Endothelial cell of umbilical vein (primary cell): Measurements from ENCODE around the gene TRMT112. TPM values are rescaled to one million over a fixed set of nuclear protein-coding genes. Genes with fewer than 3 reads are reported as not detected.

Experiments
- BruUV-seq: library from RNA; stranded (reverse); fragments of 400-500 nt; replicated peaks from 2 replicates; lab custom pipeline; 2021; lab: Mats Ljungman, UMichigan
- CTCF ChIA-PET: fragments of 300-600, 350-600 bp; sonication (Branson Sonifier 250); formaldehyde crosslinking; loops from one replicate; lab custom pipeline; 2021; ENCODE audit warnings: antibody characterized with exemption, inconsistent platforms; lab: Charles Lee
- POLR2A ChIA-PET: fragments of 300-600, 350-600 bp; sonication (Branson Sonifier 250); formaldehyde crosslinking; loops from one replicate; lab custom pipeline; 2021; ENCODE audit warnings: antibody characterized with exemption, inconsistent platforms; lab: Charles Lee
- DNase-seq: peaks from one replicate; pipeline ENCODE4 v3.0.0-alpha.2; 2011; ENCODE audit warnings: low read depth, low spot score
- FAIRE-seq: peaks from 2 replicates; lab custom pipeline; 2011; peaks lifted over from hg19 to GRCh38; lab: Jason Lieb, UNC
- H2AFZ ChIP-seq: 2 replicates; pipeline ENCODE4 v1.6.0; 2012; ENCODE audit warnings: low read depth, low read length, control low read depth, inconsistent platforms
- H3K27ac ChIP-seq: 2 replicates; pipeline ENCODE4 v1.5.1; 2011; ENCODE audit warnings: low read depth, mild to moderate bottlenecking, control low read depth, low read length, moderate library complexity; ENCODE audit not compliant: insufficient read depth
- H3K27me3 ChIP-seq, 2 experiments: 2 replicates each; pipeline versions ENCODE4 v1.6.0 to v1.6.1; 2011; ENCODE audit warnings: low read length in 2 of 2, mixed read lengths in 1 of 2; ENCODE audit not compliant: control insufficient read depth in 2 of 2, insufficient read depth in 2 of 2
- H3K36me3 ChIP-seq, 2 experiments: 2 replicates in 1 of 2; 3 replicates in 1 of 2; pipeline ENCODE4 v1.5.1; 2011; ENCODE audit warnings: low read length in 2 of 2, mild to moderate bottlenecking in 1 of 2, moderate library complexity in 1 of 2; ENCODE audit not compliant: control insufficient read depth in 2 of 2, insufficient read depth in 2 of 2; ENCODE audit errors: extremely low read depth in 1 of 2
- H3K4me1 ChIP-seq: 3 replicates; pipeline ENCODE4 v1.5.1; 2011; ENCODE audit warnings: mild to moderate bottlenecking, low read length; ENCODE audit not compliant: control insufficient read depth, insufficient read depth; ENCODE audit errors: extremely low read depth
- H3K4me2 ChIP-seq: 2 replicates; pipeline ENCODE4 v1.6.1; 2011; ENCODE audit warnings: low read length, control low read depth, mixed read lengths; ENCODE audit not compliant: insufficient read depth
- H3K4me3 ChIP-seq, 3 experiments: fragments of 200-600 bp in 1 of 3; sonication (generic), shearing (Covaris generic) in 1 of 3; replicated peaks in 1 of 3; 2 replicates each; pipeline ENCODE4 v1.5.1; 2011 to 2016; ENCODE audit warnings: control low read depth in 3 of 3, low read length in 3 of 3, mild to moderate bottlenecking in 2 of 3, inconsistent platforms in 1 of 3, low read depth in 1 of 3, moderate library complexity in 1 of 3; ENCODE audit not compliant: insufficient read depth in 1 of 3
- H3K79me2 ChIP-seq: 2 replicates; pipeline ENCODE4 v1.6.0; 2012; ENCODE audit warnings: low read length, inconsistent platforms; ENCODE audit not compliant: control insufficient read depth, insufficient read depth
- H3K9ac ChIP-seq: replicated peaks from 2 replicates; pipeline ENCODE3; 2011; ENCODE audit warnings: low read length, control low read depth; ENCODE audit not compliant: insufficient read depth; ENCODE audit errors: extremely low read depth
- H3K9me1 ChIP-seq: replicated peaks from 3 replicates; pipeline ENCODE4 v1.6.0; 2011; ENCODE audit warnings: mild to moderate bottlenecking, low read length; ENCODE audit not compliant: control insufficient read depth, insufficient read depth; ENCODE audit errors: extremely low read depth
- H3K9me3 ChIP-seq: replicated peaks from 2 replicates; pipeline ENCODE4 v1.5.1; 2012; ENCODE audit warnings: low read length, inconsistent platforms; ENCODE audit not compliant: control insufficient read depth, insufficient read depth
- H4K20me1 ChIP-seq: replicated peaks from 2 replicates; pipeline ENCODE3; 2011; ENCODE audit warnings: mild to moderate bottlenecking, low read length; ENCODE audit not compliant: control insufficient read depth, insufficient read depth; ENCODE audit errors: extremely low read depth
- CTCF ChIP-seq, 2 donors: IDR thresholded peaks; 1 replicate in 1 of 2; 2 replicates in 1 of 2; pipeline ENCODE4 v1.5.1; 2011; ENCODE audit warnings: low read length in 2 of 2, mild to moderate bottlenecking in 2 of 2, moderate library complexity in 2 of 2, control low read depth in 1 of 2, inconsistent platforms in 1 of 2, low read depth in 1 of 2; ENCODE audit not compliant: insufficient read depth in 1 of 2; ENCODE audit errors: extremely low read depth in 1 of 2
- FOS ChIP-seq: IDR thresholded peaks from 2 replicates; pipeline ENCODE4 v1.6.1; 2011; ENCODE audit warnings: mild to moderate bottlenecking, low read length, moderate library complexity, borderline replicate concordance; ENCODE audit not compliant: insufficient read depth
- GATA2 ChIP-seq: IDR thresholded peaks from 2 replicates; pipeline ENCODE4 v1.7.0; 2011; ENCODE audit warnings: low read depth, mild to moderate bottlenecking, moderate library complexity, mixed read lengths, low read length; ENCODE audit not compliant: insufficient read length, insufficient read depth
- JUN ChIP-seq: IDR thresholded peaks from 2 replicates; pipeline ENCODE4 v1.6.1; 2011; ENCODE audit warnings: borderline replicate concordance, low read depth; ENCODE audit not compliant: insufficient read length, insufficient read depth
- MYC ChIP-seq: IDR thresholded peaks from one replicate; pipeline ENCODE4 v1.6.1; 2011; ENCODE audit warnings: mild to moderate bottlenecking, low read depth, low read length
- POLR2A ChIP-seq: IDR thresholded peaks from 2 replicates; pipeline ENCODE4 v1.6.1; 2012; ENCODE audit warnings: low read depth, mild to moderate bottlenecking, control low read depth, low read length
- POLR2AphosphoS5 ChIP-seq: IDR thresholded peaks from 2 replicates; pipeline ENCODE4 v1.6.1; 2012; ENCODE audit warnings: low read depth, mild to moderate bottlenecking, control low read depth, low read length, moderate library complexity; ENCODE audit not compliant: insufficient read depth
- dilution Hi-C: fragments of 300-500 bp; cut with MboI; formaldehyde crosslinking; loops from one replicate; pipeline ENCODE4 v1.15.0; 2019; ENCODE audit warnings: low sequenced_read_pairs; ENCODE audit not compliant: extremely low pct_ligation_motif_present
- intact Hi-C: fragments of 100-400 bp; cut with micrococcal nuclease; formaldehyde crosslinking; loops from one replicate; pipeline ENCODE4 v1.10.0; 2022
- polyA plus RNA-seq, 4 experiments: library from polyadenylated mRNA; depleted of rRNA in 3 of 4; stranded (reverse) in 3 of 4; unstranded in 1 of 4; fragments of >200 nt; gene quantifications; 2 replicates each; pipeline versions ENCODE4 v1.2.1 to v1.2.3, GENCODE V29; 2011 to 2012; ENCODE audit warnings: missing spikeins in 1 of 4
- total RNA-seq: library from RNA; stranded (reverse); gene quantifications from 2 replicates; pipeline ENCODE4 v1.2.3, GENCODE V29; 2021
- TF ChIP-seq, protein P1 (sequence below): IDR thresholded peaks from 2 replicates; pipeline ENCODE4 v1.6.1; 2011; ENCODE audit not compliant: insufficient read depth, insufficient read length

Gene TRMT112
- total and polyA plus RNA-seq, 2 donors (not counting 3 experiments of a cell fraction or from before 2014, with no cell fraction given): 195 to 575 TPM

DNA sequence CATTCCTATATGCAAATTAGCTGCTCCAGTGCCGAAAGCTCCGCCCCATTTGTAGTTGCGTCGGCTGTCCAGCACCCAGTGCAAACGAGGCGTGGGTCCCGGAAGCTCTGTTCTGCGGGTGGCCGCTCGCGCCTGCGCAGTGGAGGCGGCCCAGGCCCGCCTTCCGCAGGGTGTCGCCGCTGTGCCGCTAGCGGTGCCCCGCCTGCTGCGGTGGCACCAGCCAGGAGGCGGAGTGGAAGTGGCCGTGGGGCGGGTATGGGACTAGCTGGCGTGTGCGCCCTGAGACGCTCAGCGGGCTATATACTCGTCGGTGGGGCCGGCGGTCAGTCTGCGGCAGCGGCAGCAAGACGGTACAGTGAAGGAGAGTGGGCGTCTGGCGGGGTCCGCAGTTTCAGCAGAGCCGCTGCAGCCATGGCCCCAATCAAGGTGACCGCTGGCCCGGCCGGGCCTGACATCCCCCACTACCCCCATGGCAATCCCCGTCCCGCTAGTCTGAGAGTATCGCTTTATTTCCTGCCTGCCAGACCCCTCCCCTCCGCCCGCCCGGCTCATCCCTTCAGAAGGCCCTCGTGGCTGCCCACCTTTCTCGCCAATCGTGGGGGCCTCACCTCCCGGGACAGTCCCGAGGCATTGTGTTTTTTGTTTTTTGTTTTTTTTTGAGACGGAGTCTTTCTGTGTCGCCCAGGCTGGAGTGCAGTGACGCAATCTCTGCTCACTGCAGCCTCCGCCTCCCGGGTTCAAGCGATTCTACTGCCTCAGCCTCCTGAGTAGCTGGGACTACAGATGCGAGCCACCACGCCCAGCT, 804 bp upstream of the TRMT112 start, which contains the start of gene PRDX5:
Gene PRDX5, plus strand, starts transcription at position 161 of the 805 bp plus-strand sequence. Its CDS starts 95 bp downstream, at position 256.
- intact Hi-C loops: loop anchor here (1.0 to 2.0 kb wide), 5 partner anchors 13 to 48 kb away; partner anchors contain the start of genes ESRRA and RPS6KA4
- BruUV-seq: TSS peak; percentile 44

More for the DNA sequence above, 804 bp upstream of the TRMT112 start, which contains the start of gene PRDX5:
- Histone ChIP-seq H3K4me3 (peak within 1 kb of the TSS; percentile 57 to 76 (median 75)), H4K20me1 (no peaks in the 10 kb centered on the region), H3K79me2 (peaks cover 4% of the 10 kb centered on the region), H2AFZ (peak within 1 kb of the TSS; percentile 65), H3K27me3 (no peaks in the 10 kb centered on the region), H3K4me2 (peak within 1 kb of the TSS; percentile 87), H3K27ac (peak within 1 kb of the TSS; percentile 87), H3K9ac (peak within 1 kb of the TSS; percentile 77), H3K9me1 (no peaks in the 10 kb centered on the region), H3K9me3 (no peaks in the 10 kb centered on the region), H3K36me3 (peaks cover 2 to 18% of the 10 kb centered on the region in 2 experiments), H3K4me1 (peaks cover 10% of the 10 kb centered on the region)
- dilution Hi-C loops: no loop called here
- FAIRE-seq (no peak), DNase-seq (peak; percentile 96)
- TF ChIP-seq FOS: no peak
- TF ChIP-seq, protein P1, sequence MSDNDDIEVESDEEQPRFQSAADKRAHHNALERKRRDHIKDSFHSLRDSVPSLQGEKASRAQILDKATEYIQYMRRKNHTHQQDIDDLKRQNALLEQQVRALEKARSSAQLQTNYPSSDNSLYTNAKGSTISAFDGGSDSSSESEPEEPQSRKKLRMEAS: no peak
- no peak for TF ChIP-seq GATA2
- no peak for TF ChIP-seq MYC
- peak; percentile 87 for TF ChIP-seq POLR2AphosphoS5
- no peak for TF ChIP-seq JUN
- TF ChIP-seq CTCF (IDR thresholded peaks at IDR 0.05; ENCODE audit: extremely low read depth in 1 of 2, insufficient read depth in 1 of 2, low read depth in 1 of 2, low read length in 2 of 2): peak in 1 of 2 donors; percentile 32
- peak; percentile 64 for TF ChIP-seq POLR2A
- POLR2A ChIA-PET: interaction anchor here (0.6 to 2.1 kb wide), 7 partner anchors 9 to 137 kb away, joined by 3 to 6 read pairs (median 5); partner anchors contain the start of genes NUDT22, STIP1 and TRPT1
- CTCF ChIA-PET: interaction anchor here (0.5 to 3.6 kb wide), 24 partner anchors 9 to 581 kb away, joined by 3 to 72 read pairs (median 6); partner anchors contain the start of genes BAD, CATSPERZ, CCDC88B and ESRRA
